K562 (cell line): ENCODE data around the gene DND1. TPM values are rescaled to one million over a fixed set of nuclear protein-coding genes. Genes with fewer than 3 reads are reported as not detected.
A peak's percentile ranks its signal among the peaks of the same experiment; 100 is the strongest.
"Not testable (repeated sequence)": the region's sequence is repeated elsewhere in the genome, so short reads cannot be mapped to it uniquely, and the experiment has no call there.

ENCODE experiments used
- ATAC-seq: fragments of 200-7000 bp; cut with Tn5 transposase; 3 replicates; pipeline ENCODE4 v1.9.1; 2020; ENCODE audit warnings: moderate library complexity
- BruUV-seq: library from RNA; stranded (reverse); fragments of 400-500 nt; replicated peaks from 2 replicates; lab custom pipeline; 2021; lab: Mats Ljungman, UMichigan
- CTCF ChIA-PET: fragments of 300-600 bp; formaldehyde crosslinking; extraction: SDS; loops from one replicate; lab custom pipeline; 2021; ENCODE audit warnings: low intra/inter-chr PET ratio; lab: Yijun Ruan, JAX
- POLR2A ChIA-PET: fragments of 300-600, 350-650 bp; sonication (Branson Sonifier 250); formaldehyde crosslinking; extraction: SDS; loops from one replicate; lab custom pipeline; 2021; ENCODE audit warnings: antibody characterized with exemption, inconsistent platforms; lab: Yijun Ruan, JAX
- DNase-seq, 4 experiments: peaks; one replicate each; pipeline versions ENCODE4 v3.0.0 to v3.0.0-alpha.2; 2011 to 2018; ENCODE audit warnings: low spot score in 3 of 4, mixed read lengths in 3 of 4; ENCODE audit errors: extremely low read depth in 1 of 4
- FAIRE-seq: peaks from 2 replicates; lab custom pipeline; 2011; peaks lifted over from hg19 to GRCh38; lab: Jason Lieb, UNC
- H2AFZ ChIP-seq: 2 replicates; pipeline ENCODE4 v1.6.0; 2011; ENCODE audit warnings: low read depth, low read length, control low read depth, inconsistent platforms
- H3K27ac ChIP-seq: fragments of 200-600 bp; 3 replicates; pipeline ENCODE4 v1.8.0; 2011; ENCODE audit warnings: low read depth, mild to moderate bottlenecking, control low read depth, inconsistent platforms, low read length, moderate library complexity, mixed read lengths; ENCODE audit errors: extremely low read depth
- H3K27me3 ChIP-seq, 2 experiments: fragments of 300-600 bp in 1 of 2; 2 replicates in 1 of 2; 3 replicates in 1 of 2; pipeline versions ENCODE4 v1.6.0 to v1.8.0; 2011; ENCODE audit warnings: inconsistent platforms in 2 of 2, low read length in 2 of 2, mild to moderate bottlenecking in 1 of 2, mixed read lengths in 1 of 2, moderate library complexity in 1 of 2; ENCODE audit not compliant: control insufficient read depth in 2 of 2, insufficient read depth in 2 of 2
- H3K36me3 ChIP-seq: fragments of 300-600 bp; 3 replicates; pipeline ENCODE4 v1.8.0; 2011; ENCODE audit warnings: mild to moderate bottlenecking, low read length, inconsistent platforms; ENCODE audit not compliant: control insufficient read depth, insufficient read depth
- H3K4me1 ChIP-seq, 2 experiments: fragments of 200-600 bp in 1 of 2; replicated peaks in 1 of 2; 2 replicates in 1 of 2; 3 replicates in 1 of 2; pipeline versions ENCODE4 v1.5.1 to v1.8.0; 2011; ENCODE audit warnings: inconsistent platforms in 2 of 2, low read length in 2 of 2, mild to moderate bottlenecking in 1 of 2, mixed read lengths in 1 of 2, moderate library complexity in 1 of 2; ENCODE audit not compliant: control insufficient read depth in 2 of 2, insufficient read depth in 2 of 2
- H3K4me2 ChIP-seq: 2 replicates; pipeline ENCODE4 v1.6.1; 2011; ENCODE audit warnings: low read length, control low read depth, inconsistent platforms, mixed read lengths; ENCODE audit not compliant: insufficient read depth
- H3K4me3 ChIP-seq: fragments of 200-600 bp; sonication (generic), shearing (Covaris generic); 2 replicates; pipeline ENCODE4 v1.5.1; 2016; ENCODE audit warnings: control low read depth, inconsistent platforms
- H3K79me2 ChIP-seq: fragments of 200-600 bp; 3 replicates; pipeline ENCODE4 v1.8.0; 2011; ENCODE audit warnings: low read length, inconsistent platforms; ENCODE audit not compliant: control insufficient read depth, insufficient read depth
- H3K9ac ChIP-seq, 2 experiments: 2 replicates each; pipeline versions ENCODE4 v1.6.0 to v1.6.1; 2011; ENCODE audit warnings: low read depth in 2 of 2, low read length in 2 of 2, control low read depth in 1 of 2, inconsistent platforms in 1 of 2, mild to moderate bottlenecking in 1 of 2, mixed read lengths in 1 of 2; ENCODE audit not compliant: insufficient read depth in 1 of 2
- H3K9me1 ChIP-seq: one replicate; pipeline ENCODE4 v1.6.0; 2011; ENCODE audit warnings: inconsistent platforms, mild to moderate bottlenecking, low read length, moderate library complexity; ENCODE audit not compliant: control insufficient read depth, insufficient read depth
- H3K9me3 ChIP-seq: replicated peaks from 2 replicates; pipeline ENCODE4 v1.5.1; 2011; ENCODE audit warnings: low read depth, low read length, inconsistent platforms; ENCODE audit not compliant: control insufficient read depth, insufficient read depth
- H4K20me1 ChIP-seq: replicated peaks from 2 replicates; pipeline ENCODE4 v1.6.1; 2011; ENCODE audit warnings: low read length, inconsistent platforms, mixed read lengths; ENCODE audit not compliant: control insufficient read depth, insufficient read depth
- AFF1 ChIP-seq, 2 experiments: fragments of 450-650 bp; IDR thresholded peaks; 2 replicates each; pipeline ENCODE4 v1.6.1; 2018; ENCODE audit warnings: mild to moderate bottlenecking in 2 of 2, low read depth in 1 of 2; ENCODE audit not compliant: partially characterized antibody in 2 of 2
- CREB3 ChIP-seq: fragments of 450-650 bp; conservative IDR thresholded peaks from 2 replicates; pipeline ENCODE4 v1.6.1; 2016; ENCODE audit warnings: missing genetic modification characterization, low read depth, mild to moderate bottlenecking, missing compliant biosample characterization, moderate library complexity
- E4F1 ChIP-seq: fragments of 250-450 bp; sonication (Bioruptor Pico); IDR thresholded peaks from 2 replicates; pipeline ENCODE4 v1.5.0; 2021; ENCODE audit warnings: mild to moderate bottlenecking, borderline replicate concordance
- HDAC3 ChIP-seq: fragments of 450-650 bp; IDR thresholded peaks from 2 replicates; pipeline ENCODE4 v1.6.1; 2018; ENCODE audit warnings: borderline replicate concordance, mild to moderate bottlenecking, moderate library complexity; ENCODE audit not compliant: partially characterized antibody
- HMBOX1 ChIP-seq: sonication (generic); IDR thresholded peaks from 2 replicates; pipeline ENCODE4 v1.6.1; 2016
- ID3 ChIP-seq, 2 experiments: fragments of 250-450 bp in 1 of 2; fragments of 450-650 bp in 1 of 2; sonication (Bioruptor Pico) in 1 of 2; IDR thresholded peaks; 2 replicates each; pipeline versions ENCODE4 v1.6.1 to v1.8.0; 2016 to 2021; ENCODE audit warnings: mild to moderate bottlenecking in 2 of 2, moderate library complexity in 2 of 2, missing compliant biosample characterization in 1 of 2, missing genetic modification characterization in 1 of 2
- NFRKB ChIP-seq: fragments of 450-650 bp; IDR thresholded peaks from 2 replicates; pipeline ENCODE4 v1.6.1; 2016; ENCODE audit warnings: low read depth
- POLR2H ChIP-seq: IDR thresholded peaks from 2 replicates; pipeline ENCODE4 v1.6.1; 2016; ENCODE audit warnings: missing genetic modification characterization, low read depth, mild to moderate bottlenecking, control low read depth, missing compliant biosample characterization, moderate library complexity
- TEAD1 ChIP-seq, 2 experiments: fragments of 450-650 bp in 1 of 2; sonication (generic) in 1 of 2; formaldehyde crosslinking; IDR thresholded peaks; 2 replicates each; pipeline versions ENCODE4 v1.4.0 to v1.8.0; 2020 to 2022; ENCODE audit warnings: mild to moderate bottlenecking in 2 of 2, missing genetic modification reagents in 1 of 2
- ZFX ChIP-seq: sonication (generic); formaldehyde crosslinking; IDR thresholded peaks from 2 replicates; pipeline ENCODE4 v1.8.0; 2022; ENCODE audit warnings: mild to moderate bottlenecking, missing genetic modification reagents, moderate library complexity
- ZNF584 ChIP-seq: fragments of 200-800 bp; sonication (Bioruptor generic); IDR thresholded peaks from 2 replicates; pipeline ENCODE4 v1.6.1; 2016; ENCODE audit warnings: low read depth, mild to moderate bottlenecking, missing genetic modification characterization, missing compliant biosample characterization
- WGBS: fragments of 100-300 bp; shearing (Covaris generic); methylation state at CpG from one replicate; pipeline ENCODE4 v1.1.6; 2016; ENCODE audit warnings: low coverage, mixed read lengths; ENCODE audit not compliant: insufficient coverage; ENCODE audit errors: missing lambda C conversion rate; 5-methylcytosine and 5-hydroxymethylcytosine counted together
- in situ Hi-C: fragments of 300-500 bp; cut with MboI; formaldehyde crosslinking; loops from 4 replicates; pipeline ENCODE4 v1.15.0; 2018; ENCODE audit warnings: inconsistent platforms, mixed read lengths
- intact Hi-C: fragments of 100-400 bp; cut with micrococcal nuclease; formaldehyde crosslinking; loops from 2 replicates; pipeline ENCODE4 v1.14.2; 2022
- polyA plus RNA-seq, 8 experiments: library from polyadenylated mRNA; depleted of rRNA in 4 of 8; stranded (reverse) in 5 of 8; unstranded in 3 of 8; fragments of >200 nt; fragmentation: Nextera tagmentation in 2 of 8; fragmentation: Illumina TruSeq in 1 of 8; extraction: Ambion mirVana in 2 of 8; extraction: Trizol in 1 of 8; gene quantifications; 2 replicates each; pipeline versions ENCODE4 v1.2.1 to v1.2.3, GENCODE V29; 2011 to 2014; ENCODE audit warnings: inconsistent platforms in 1 of 8, missing spikeins in 1 of 8
- total RNA-seq, 7 experiments: library from RNA; depleted of rRNA in 6 of 7; stranded (reverse); fragments of >200 nt in 6 of 7; fragmentation: Illumina TruSeq in 2 of 7; extraction: Trizol in 2 of 7; gene quantifications; 2 replicates each; pipeline versions ENCODE4 v1.2.1 to v1.2.3, GENCODE V29; 2011 to 2021; ENCODE audit warnings: low replicate concordance in 1 of 7

DND1 gene
- total and polyA plus RNA-seq, 9 of the 15 experiments (the other 6 are each of a cell fraction or from before 2014, with no cell fraction given): 0.37 to 2.0 (median 0.90) TPM; not detected in 3

GRCh38 chr5:140638898-140639147 is 34.6 kb downstream of the DND1 start:
- peak overlapping the region; percentile 75 for H3K4me2 ChIP-seq
- POLR2A ChIA-PET: interaction anchor here (0.7 to 2.4 kb wide), 11 partner anchors 9 to 158 kb away, joined by 3 to 8 read pairs (median 3); partner anchors contain the start of genes EIF4EBP3, IK and NDUFA2
- peak overlapping the region; percentile 54; the same call in 1 of the 2 replicates for H3K4me3 ChIP-seq
- H3K27me3 ChIP-seq; in situ Hi-C loops; H4K20me1 ChIP-seq; ATAC-seq; H3K9me3 ChIP-seq; H3K9me1 ChIP-seq; CTCF ChIA-PET; BruUV-seq; FAIRE-seq; TF ChIP-seq ID3 (CRISPR knock-in tag; IDR thresholded peaks at IDR 0.05): not testable (repeated sequence)
- peak overlapping the region; percentile 85 for H2AFZ ChIP-seq
- peak in 1 of 4 experiments; percentile 18 for DNase-seq
- H3K9ac ChIP-seq: peak overlapping the region; percentile 69 to 71; a peak in 3 of 4 replicates
- peak overlapping the region; percentile 87 for H3K27ac ChIP-seq
- peaks cover 26% of the 10 kb centered on the region for H3K79me2 ChIP-seq
- H3K36me3 ChIP-seq: peaks cover 32% of the 10 kb centered on the region
- intact Hi-C loops: loop anchor here (1.0 to 2.0 kb wide), 7 partner anchors 28 to 238 kb away; partner anchors contain the start of genes ANKHD1, APBB3, SLC35A4 and SRA1
- 0% methylated on average over 9 of the region's 9 CpGs for WGBS
- peaks cover 4 to 20% of the 10 kb centered on the region in 2 experiments; a peak in 4 of 5 replicates for H3K4me1 ChIP-seq
- TF ChIP-seq CREB3 (tag): peak; percentile 77
- peak; percentile 49; the same call in 1 of the 2 replicates for TF ChIP-seq ZFX (CRISPR knock-in tag)
- peak; percentile 12 to 30 for TF ChIP-seq AFF1 (IDR thresholded peaks at IDR 0.05; ENCODE audit: low read depth in 1 of 2, partially characterized antibody in 2 of 2)
- TF ChIP-seq NFRKB: peak; percentile 94
- TF ChIP-seq ID3 (tag; IDR thresholded peaks at IDR 0.05): peak; percentile 95
- TF ChIP-seq HMBOX1: 0 out of 2 replicates have a peak, but pooled peaks have one; percentile 19
- TF ChIP-seq POLR2H (tag): peak; percentile 69
- peak in 1 of 2 experiments; percentile 10; a peak in 1 of 4 replicates for TF ChIP-seq TEAD1 (CRISPR knock-in tag; IDR thresholded peaks at IDR 0.05)
- TF ChIP-seq HDAC3: peak; percentile 84
- TF ChIP-seq E4F1 (CRISPR knock-in tag): peak; percentile 55; the same call in 1 of the 2 replicates
- peak; percentile 87; the same call in 1 of the 2 replicates for TF ChIP-seq ZNF584
